SU-DHL-6 (cell line): ENCODE data around the gene DST.

Experiments used
- H2AFZ ChIP-seq: fragments of 200-600 bp; sonication (generic); 2 replicates; pipeline ENCODE4 v1.6.1; 2014; ENCODE audit warnings: low read depth, mild to moderate bottlenecking, moderate library complexity, mixed read lengths, antibody characterized with exemption, low read length; ENCODE audit not compliant: severe bottlenecking
- H3F3A ChIP-seq: fragments of 200-600 bp; shearing (Covaris generic); 2 replicates; pipeline ENCODE4 v1.6.0; 2016; ENCODE audit warnings: antibody characterized with exemption, mild to moderate bottlenecking; ENCODE audit not compliant: insufficient read depth
- H3K27ac ChIP-seq: fragments of 200-600 bp; sonication (generic); 2 replicates; pipeline ENCODE4 v1.5.1; 2016; ENCODE audit warnings: low read depth, mild to moderate bottlenecking, low read length, moderate library complexity, mixed read lengths
- H3K27me3 ChIP-seq: fragments of 200-600 bp; sonication (generic), shearing (Covaris generic); 2 replicates; pipeline ENCODE4 v1.6.0; 2014; ENCODE audit warnings: mild to moderate bottlenecking, low read length
- H3K36me3 ChIP-seq: fragments of 200-600 bp; sonication (generic); 2 replicates; pipeline ENCODE4 v1.6.1; 2014; ENCODE audit warnings: mild to moderate bottlenecking, low read length, mixed read lengths
- H3K4me2 ChIP-seq: fragments of 300-600, 200-600 bp; shearing (Covaris generic), sonication (generic); 2 replicates; pipeline ENCODE4 v1.6.0; 2014; ENCODE audit warnings: low read length, low read depth, mild to moderate bottlenecking; ENCODE audit not compliant: poor library complexity, severe bottlenecking
- H3K4me3 ChIP-seq: fragments of 200-600 bp; sonication (generic); 2 replicates; pipeline ENCODE4 v1.5.1; 2014; ENCODE audit warnings: antibody characterized with exemption, low read length, mild to moderate bottlenecking, mixed read lengths; ENCODE audit not compliant: insufficient read depth, poor library complexity, severe bottlenecking
- H3K79me2 ChIP-seq: fragments of 200-600 bp; sonication (generic); 2 replicates; pipeline ENCODE4 v1.6.1; 2014; ENCODE audit warnings: mild to moderate bottlenecking, low read length, moderate library complexity; ENCODE audit not compliant: insufficient read depth
- H3K9ac ChIP-seq: fragments of 200-600 bp; sonication (generic); 2 replicates; pipeline ENCODE4 v1.7.0; 2014; ENCODE audit warnings: mild to moderate bottlenecking, low read length
- H3K9me2 ChIP-seq: fragments of 200-600 bp; sonication (generic); replicated peaks from 2 replicates; pipeline ENCODE4 v1.6.1; 2014; ENCODE audit warnings: low read length; ENCODE audit not compliant: insufficient read depth
- H3K9me3 ChIP-seq: fragments of 200-600 bp; sonication (generic); 2 replicates; pipeline ENCODE4 v1.6.1; 2014; ENCODE audit warnings: low read length, mixed read lengths; ENCODE audit not compliant: insufficient read depth
- H4K20me1 ChIP-seq: fragments of 200-600 bp; sonication (generic); 2 replicates; pipeline ENCODE4 v1.6.1; 2014; ENCODE audit warnings: low read depth, mild to moderate bottlenecking, antibody characterized with exemption, low read length, moderate library complexity, mixed read lengths
- CTCF ChIP-seq: fragments of 200-600 bp; sonication (generic); IDR thresholded peaks from one replicate; pipeline ENCODE4 v1.5.1; 2017; ENCODE audit warnings: antibody characterized with exemption, mild to moderate bottlenecking, low read length, moderate library complexity; ENCODE audit not compliant: insufficient read depth, poor library complexity, severe bottlenecking
- EZH2phosphoT487 ChIP-seq: fragments of 200-600 bp; sonication (generic), shearing (Covaris generic); conservative IDR thresholded peaks from 2 replicates; pipeline ENCODE4 v1.6.1; 2018; ENCODE audit warnings: mild to moderate bottlenecking, antibody characterized with exemption, low read length, moderate library complexity, mixed read lengths

The DST gene

DNA sequence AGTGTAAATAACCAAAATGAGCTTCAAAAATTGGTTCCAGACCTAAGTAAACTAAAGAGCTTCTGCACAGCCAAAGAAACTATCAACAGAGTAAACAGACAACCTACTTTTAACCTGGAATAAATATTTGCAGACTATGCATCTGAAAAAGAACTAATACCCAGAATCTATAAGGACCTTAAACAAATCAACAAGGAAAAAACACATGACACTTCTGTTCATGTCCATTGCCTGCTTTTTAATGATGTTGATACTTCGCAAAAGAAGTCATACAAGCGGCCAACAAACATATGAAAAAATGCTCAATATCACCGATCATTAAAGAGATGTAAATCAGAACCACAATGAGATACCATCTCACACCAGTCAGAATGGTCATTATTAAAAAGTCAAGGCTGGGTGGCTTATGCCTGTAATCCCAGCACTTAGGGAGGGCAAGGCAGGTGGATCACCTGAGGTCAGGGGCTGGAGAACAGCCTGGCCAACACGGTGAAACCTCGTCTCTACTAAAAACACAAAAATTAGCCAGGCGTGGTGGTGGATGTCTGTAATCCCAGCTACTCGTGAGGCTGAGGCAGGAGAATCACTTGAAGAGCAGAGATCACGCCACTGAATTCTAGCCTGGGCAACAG lies 42.5 kb upstream of the DST start:
- no peak for TF ChIP-seq EZH2phosphoT487
- no peak for TF ChIP-seq CTCF

GRCh38 chr6:56684342-56685101 lies 41.8 kb upstream of the DST start:
- no peak overlapping the region for H3K27ac ChIP-seq
- H3K4me3 ChIP-seq: no peak overlapping the region
- no peak overlapping the region for H2AFZ ChIP-seq
- H4K20me1 ChIP-seq: no peaks in the 10 kb centered on the region
- TF ChIP-seq CTCF (no peak), EZH2phosphoT487 (no peak)
- H3F3A ChIP-seq: no peaks in the 10 kb centered on the region
- no peaks in the 10 kb centered on the region for H3K9me2 ChIP-seq
- H3K9ac ChIP-seq: no peak overlapping the region
- H3K36me3 ChIP-seq: no peaks in the 10 kb centered on the region
- H3K27me3 ChIP-seq: no peaks in the 10 kb centered on the region
- no peak overlapping the region for H3K4me2 ChIP-seq
- H3K79me2 ChIP-seq: no peaks in the 10 kb centered on the region
- H3K9me3 ChIP-seq: no peaks in the 10 kb centered on the region

More for the DNA sequence above, 42.5 kb upstream of the DST start:
- no peaks in the 10 kb centered on the region for H3K9me3 ChIP-seq
- H3K79me2 ChIP-seq: no peaks in the 10 kb centered on the region
- H4K20me1 ChIP-seq: no peaks in the 10 kb centered on the region
- no peak overlapping the region for H3K4me3 ChIP-seq
- no peak overlapping the region for H3K4me2 ChIP-seq
- no peak overlapping the region for H3K27ac ChIP-seq
- H3K9me2 ChIP-seq: no peaks in the 10 kb centered on the region
- H2AFZ ChIP-seq: no peak overlapping the region
- H3K27me3 ChIP-seq: no peaks in the 10 kb centered on the region
- H3K9ac ChIP-seq: no peak overlapping the region
- no peaks in the 10 kb centered on the region for H3K36me3 ChIP-seq
- H3F3A ChIP-seq: no peaks in the 10 kb centered on the region

DNA sequence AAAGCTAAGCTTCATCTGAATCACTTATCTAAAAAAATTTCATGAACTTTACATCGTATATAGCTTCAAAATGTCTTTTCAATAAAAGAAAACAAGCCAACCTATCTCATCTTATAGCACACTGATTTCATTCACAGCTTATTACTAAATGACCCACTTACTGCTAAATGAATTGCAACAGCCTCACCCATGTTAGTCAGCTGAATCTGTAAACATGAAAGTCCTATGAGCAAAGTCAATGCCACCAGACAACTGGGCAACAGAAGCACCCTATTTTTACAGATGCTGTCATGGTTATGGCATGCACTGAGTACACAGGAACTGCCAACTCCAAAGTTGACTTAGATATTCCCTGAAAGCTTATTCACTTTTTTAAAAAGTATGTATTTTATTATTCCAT lies 41.2 kb upstream of the DST start:
- no peak overlapping the region for H3K4me2 ChIP-seq

More for the DNA sequence above, 41.2 kb upstream of the DST start:
- Histone ChIP-seq H3F3A (no peaks in the 10 kb centered on the region), H2AFZ (no peak overlapping the region), H3K27ac (no peak overlapping the region), H3K9me2 (no peaks in the 10 kb centered on the region), H4K20me1 (no peaks in the 10 kb centered on the region), H3K27me3 (no peaks in the 10 kb centered on the region), H3K9me3 (no peaks in the 10 kb centered on the region), H3K4me3 (no peak overlapping the region), H3K9ac (no peak overlapping the region), H3K79me2 (no peaks in the 10 kb centered on the region), H3K36me3 (no peaks in the 10 kb centered on the region)
- no peak for TF ChIP-seq EZH2phosphoT487
- TF ChIP-seq CTCF: no peak
